Stimulated activated CD4-positive, alpha-beta T cell treated with anti-CD3 and anti-CD28 coated beads, Interleukin-1b, Interleukin-23, amount 100 ng/mL, for 1 hour (primary cell): ENCODE measurements around the gene ACTR3.

Experiments used
- DNase-seq, 2 donors: peaks; one replicate each; pipeline ENCODE4 v3.0.0-alpha.2; 2020; ENCODE audit warnings: low read depth in 2 of 2

The ACTR3 gene

GRCh38 chr2:114001152-114001551, 111.3 kb downstream of the ACTR3 start:
- no peak for DNase-seq

DNA sequence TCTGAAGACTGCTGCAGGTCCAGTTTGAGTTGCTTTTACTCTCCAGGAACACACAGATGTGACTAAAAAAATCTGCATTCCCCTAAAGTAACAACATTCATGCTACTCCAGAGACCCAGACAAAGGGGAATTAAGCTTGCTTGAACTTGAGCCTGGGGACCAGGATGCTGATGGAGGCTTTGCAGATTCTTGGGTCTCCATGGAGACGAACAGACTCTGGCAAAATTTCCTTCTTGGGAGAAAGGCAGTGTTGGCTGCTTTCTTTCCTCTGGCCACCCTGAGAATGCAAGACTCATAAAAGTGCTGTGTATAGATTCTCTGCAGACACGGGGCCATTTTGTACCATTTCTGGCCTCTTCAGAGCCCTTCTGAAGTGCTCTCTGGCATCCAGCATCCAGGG, 112.0 kb downstream of the ACTR3 start:
- no peak for DNase-seq

GRCh38 chr2:114005110-114005783, 115.4 kb downstream of the ACTR3 start:
- DNase-seq: no peak

DNA sequence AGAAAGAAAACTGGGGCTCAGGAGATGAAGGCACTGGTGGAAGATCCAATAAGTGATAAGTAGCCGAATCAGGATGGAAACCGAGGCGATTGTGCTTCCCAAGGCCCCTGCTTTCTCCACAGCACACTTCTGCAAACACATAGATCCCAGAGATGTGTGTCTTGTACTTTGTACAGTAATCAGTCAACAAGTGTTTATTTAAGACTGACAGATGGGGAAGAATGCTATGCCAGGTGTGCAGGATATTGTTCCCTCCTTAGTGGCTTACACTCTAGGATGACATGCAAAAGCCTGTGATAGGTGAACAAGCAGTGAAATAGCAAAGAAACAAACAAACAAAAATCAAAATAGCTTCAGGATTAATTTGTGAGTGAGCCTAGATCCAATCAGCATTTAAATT, 116.6 kb downstream of the ACTR3 start:
- DNase-seq: no peak

GRCh38 chr2:114007436-114007835, 117.5 kb downstream of the ACTR3 start:
- no peak for DNase-seq

DNA sequence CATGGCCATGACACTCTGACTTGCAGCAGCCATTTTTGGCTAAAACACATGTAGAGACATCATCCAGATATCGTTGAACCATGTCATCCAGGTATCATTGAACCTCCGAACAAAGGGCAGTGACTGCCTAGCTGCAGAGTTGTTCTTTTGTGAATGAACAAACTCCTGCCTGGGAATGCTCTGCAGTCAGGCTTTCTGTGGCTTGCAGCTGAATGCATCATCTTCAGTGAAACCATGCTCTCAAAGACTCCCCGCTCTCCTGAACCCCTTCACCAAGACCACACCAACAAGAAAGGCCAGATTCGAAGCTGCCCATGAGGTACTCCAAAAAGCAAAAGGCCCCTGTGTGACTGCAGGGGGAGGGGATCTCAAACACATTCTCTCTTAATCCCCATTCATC, 118.8 kb downstream of the ACTR3 start:
- no peak for DNase-seq

- no peak for DNase-seq
Observed at GRCh38 chr2:114009205-114009944, 119.5 kb downstream of the ACTR3 start.

GRCh38 chr2:114010001-114010400, 120.1 kb downstream of the ACTR3 start:
- DNase-seq: no peak

DNA sequence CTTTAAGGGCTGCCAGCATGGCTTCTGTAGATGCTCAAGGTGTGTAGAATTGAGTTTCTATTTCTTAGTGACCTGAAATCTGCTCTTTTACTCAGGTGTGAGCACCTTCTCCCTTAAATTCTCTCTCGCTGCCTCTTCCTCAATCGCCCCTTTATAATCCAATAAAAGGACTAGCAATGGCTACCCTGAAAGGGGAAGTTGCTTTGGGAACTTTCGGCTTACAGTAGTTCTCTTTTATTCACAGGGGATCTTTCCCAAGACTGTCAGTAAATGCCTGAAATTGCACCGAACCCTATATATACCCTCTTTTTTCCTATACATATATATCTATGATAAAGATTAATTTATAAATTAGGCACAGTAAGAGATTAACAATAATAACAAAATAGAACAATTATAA, 121.8 kb downstream of the ACTR3 start:
- DNase-seq: no peak
